SHP77 (cell line): Measurements from ENCODE around the gene BRD3OS.
"Not testable (repeated sequence)": the region's sequence is repeated elsewhere in the genome, so short reads cannot be mapped to it uniquely, and the experiment has no call there.

Experiments
- DNase-seq, 2 experiments: peaks; one replicate each; lab custom pipeline; 2025; lab: John Stamatoyannopoulos, UW

BRD3OS gene

DNA sequence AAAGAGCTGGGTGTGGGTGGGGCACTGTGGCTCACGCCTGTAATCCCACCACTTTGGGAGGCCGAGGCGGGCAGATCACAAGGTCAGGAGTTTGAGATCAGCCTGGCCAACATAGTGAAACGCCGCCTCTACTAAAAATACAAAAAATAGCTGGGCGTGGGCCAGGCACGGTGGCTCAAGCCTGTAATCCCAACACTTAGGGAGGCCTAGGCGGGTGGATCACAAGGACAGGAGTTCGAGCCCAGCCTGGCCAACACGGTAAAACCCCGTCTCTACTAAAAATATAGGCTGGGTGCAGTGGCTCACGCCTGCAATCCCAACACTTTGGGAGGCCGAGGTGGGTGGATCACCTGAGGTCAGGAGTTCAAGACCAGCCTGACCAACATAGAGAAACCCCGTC lies 36.5 kb upstream of the BRD3OS start:
- not testable (repeated sequence) for DNase-seq

DNA sequence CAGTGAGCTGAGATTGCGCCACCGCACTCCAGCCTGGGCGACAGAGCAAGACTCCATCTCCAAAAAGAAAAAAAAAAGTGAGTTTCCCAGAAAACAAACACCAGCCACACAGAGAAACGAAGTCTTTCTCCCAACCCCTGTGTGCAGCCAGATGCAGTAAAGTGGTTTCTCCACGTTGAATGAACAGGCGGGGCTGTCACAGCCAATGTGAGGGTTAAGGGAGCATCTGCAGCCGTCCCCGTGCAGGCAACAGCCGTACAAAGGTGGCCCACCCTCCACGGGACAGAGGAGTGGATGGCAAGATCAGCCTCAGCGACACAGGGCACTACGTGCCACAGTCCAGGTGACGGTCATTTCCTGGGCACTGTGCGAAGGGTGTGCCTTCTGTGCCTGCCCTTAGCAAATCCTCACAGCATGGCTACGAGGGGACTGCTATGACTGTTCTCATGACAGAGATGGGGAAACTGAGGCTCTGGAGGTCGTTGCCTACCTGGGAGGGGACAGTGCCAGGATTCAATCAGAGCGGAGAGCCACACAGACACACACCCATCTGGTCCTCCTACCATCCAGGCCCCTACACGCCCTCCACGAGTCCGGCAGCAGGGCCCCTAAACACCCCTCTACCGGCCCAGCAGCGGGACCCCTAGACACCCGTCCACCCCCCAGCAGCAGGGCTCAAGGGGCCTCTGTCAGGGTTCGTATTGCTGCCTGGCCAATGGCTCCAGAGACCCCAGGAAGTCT lies 35.5 kb upstream of the BRD3OS start:
- no peak for DNase-seq

DNA sequence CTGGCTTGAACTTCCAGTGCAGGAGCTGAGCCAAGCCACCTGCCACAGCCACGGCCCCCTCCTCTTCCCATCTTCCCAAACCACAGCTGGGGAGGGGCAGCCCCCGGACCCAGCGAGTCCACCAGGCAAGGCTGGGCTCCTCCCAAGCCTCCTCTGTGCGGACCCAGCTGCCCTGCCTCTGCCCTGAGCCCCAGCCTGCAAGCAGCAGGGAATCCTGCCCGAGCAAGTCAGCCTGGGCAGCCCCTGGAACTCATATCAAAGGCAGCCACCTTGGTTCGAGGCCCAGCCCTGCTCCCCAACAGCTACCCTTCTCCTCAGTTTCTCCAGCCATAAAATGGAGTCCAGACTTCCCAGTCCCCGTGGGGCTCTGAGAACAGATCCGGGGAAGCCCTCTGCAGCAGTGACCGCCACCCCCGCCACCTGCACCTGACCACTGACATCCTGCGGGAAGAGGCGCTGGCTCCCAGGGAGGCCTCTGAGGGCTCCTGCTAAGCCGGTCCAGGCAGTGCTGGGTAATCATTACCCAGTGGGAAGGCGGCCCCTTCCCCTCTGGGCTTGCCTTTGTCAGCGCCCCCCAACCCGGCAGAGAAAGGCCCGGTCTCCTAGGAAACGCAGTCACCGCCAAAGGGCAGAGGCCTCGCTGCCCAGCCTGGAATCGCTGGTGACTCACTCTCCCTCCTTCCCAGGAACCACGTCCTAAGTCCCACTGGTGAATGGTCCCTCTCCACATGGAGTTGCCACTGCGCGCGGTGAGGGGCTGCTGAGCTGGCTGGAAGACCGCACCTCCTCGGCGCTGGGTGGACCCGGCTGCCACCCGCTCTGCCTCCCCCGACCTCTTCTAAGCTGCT lies 34.7 kb upstream of the BRD3OS start:
- peak in 1 of 2 experiments; percentile 17 for DNase-seq

DNA sequence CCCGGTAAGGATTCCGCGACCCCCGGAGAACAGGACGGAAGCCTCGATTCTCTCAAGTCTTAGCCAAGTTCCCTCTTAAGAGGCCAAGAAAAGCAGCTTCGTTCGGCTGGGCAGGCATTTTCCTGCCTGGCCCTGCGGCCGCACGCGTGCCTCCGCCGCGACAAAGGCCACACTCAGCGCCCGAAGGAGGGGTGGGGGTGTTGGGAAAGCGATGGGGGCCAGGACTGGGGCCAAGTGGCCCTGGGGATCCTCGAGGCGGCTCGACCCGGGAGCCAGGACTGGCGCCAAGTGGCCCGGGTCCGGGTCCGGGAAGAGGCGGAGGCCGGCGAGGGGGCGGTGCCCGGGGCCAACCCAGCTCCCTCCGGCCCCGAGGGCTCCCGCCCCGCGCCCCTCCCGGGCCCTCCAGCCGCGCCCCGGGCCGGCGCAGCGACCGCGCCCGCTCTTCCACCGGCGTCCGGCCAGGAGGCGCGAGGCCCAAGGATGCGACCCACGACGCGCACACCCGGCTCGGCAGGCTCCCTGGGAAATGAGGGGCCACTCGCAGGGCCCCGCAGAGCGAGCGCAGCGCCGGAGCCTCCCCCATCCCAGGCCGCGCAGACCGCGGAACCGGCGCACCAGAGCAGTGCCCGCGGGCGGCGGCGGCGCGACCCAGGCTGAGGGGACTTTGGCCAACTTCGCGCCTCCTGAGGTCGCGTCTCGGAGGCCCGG lies 33.9 kb upstream of the BRD3OS start:
- DNase-seq = no peak

DNA sequence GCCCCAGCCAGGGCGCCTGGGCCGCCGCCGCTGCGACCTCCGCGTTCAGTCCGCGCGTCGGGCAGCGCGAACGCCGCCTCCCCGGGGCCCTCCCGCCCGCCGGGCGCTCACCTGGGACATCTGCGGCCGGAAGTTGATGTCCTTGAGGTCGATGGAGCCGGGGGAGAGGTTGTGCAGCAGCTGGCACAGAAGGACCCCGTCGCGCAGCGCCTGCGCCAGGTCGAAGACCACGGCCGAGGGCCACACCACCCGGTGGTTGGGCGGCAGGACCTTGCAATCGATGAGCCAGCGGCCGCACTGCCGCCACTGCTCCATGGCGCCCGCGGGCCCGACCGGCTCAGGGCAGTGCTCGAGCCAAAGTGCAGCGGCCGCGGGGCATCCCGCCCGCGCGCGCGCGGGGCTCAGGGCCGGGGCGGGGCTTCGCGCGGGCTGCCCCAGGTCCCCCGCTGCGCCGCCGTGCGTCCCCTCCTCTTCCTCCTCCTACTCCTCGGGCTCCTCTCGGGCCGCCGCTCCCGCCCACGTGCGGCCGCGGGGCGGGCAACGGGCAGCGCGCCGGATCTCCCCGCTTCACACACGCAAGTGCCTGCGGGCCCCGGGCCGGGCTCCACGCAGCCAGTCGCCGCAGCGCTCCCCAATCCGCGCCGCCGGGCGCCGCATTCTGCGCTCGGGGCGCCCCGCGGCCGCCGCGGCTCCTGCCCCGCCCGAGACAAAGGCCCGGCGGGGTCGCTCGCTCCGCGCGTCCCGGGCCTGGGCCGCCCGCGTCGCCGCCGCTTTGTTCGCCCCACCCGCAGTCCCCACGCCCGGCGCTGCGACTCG lies 33.1 kb upstream of the BRD3OS start, which contains the start of gene VAV2:
VAV2 (minus strand) TSS at position 361 of the 816 bp plus-strand sequence; CDS start at position 315, 46 bp downstream.
- peak in 1 of 2 experiments; percentile 47 for DNase-seq

DNA sequence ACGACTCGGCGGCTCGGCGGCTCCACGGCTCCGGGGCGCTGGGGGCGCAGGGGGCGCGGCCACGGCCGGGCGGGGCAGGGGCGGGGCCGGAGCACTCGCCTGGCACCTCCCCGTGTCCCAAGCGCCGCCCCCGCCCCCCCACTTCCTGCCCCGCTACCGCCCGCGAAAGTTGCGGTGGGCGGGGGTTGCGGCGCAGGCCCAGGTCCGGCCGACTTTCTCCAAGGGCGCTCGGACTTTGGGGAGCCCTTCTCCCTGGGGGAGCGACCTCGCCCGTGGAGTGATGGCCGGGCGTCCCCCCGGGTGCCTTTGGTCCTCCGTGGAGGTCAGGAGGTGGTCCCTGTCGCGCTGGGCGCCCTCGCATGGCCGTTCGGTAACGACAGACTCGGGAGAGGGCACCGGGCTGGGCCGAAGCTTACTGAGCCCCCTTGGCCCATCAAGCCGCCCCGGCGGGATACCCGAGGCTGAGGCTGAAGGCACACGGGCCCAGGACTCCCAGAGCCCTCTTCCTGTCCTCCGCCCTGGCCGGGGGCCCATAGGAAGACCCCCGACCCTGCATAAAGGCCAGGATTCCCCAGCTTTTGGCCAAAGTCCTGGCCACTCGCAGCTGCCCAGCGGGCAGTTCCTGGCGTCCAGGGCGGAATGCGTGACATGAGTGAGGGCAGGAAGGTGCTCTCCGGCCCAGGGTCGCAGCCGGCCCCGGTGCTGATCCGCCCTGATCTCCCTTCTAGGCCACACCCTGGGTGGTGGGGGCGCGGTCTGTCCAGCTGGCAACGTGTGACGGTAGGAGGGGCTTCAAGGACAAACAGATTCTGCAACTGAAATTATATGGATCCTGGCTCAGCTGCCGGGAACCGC lies 32.3 kb upstream of the BRD3OS start:
- peak; percentile 51 to 81 for DNase-seq

DNA sequence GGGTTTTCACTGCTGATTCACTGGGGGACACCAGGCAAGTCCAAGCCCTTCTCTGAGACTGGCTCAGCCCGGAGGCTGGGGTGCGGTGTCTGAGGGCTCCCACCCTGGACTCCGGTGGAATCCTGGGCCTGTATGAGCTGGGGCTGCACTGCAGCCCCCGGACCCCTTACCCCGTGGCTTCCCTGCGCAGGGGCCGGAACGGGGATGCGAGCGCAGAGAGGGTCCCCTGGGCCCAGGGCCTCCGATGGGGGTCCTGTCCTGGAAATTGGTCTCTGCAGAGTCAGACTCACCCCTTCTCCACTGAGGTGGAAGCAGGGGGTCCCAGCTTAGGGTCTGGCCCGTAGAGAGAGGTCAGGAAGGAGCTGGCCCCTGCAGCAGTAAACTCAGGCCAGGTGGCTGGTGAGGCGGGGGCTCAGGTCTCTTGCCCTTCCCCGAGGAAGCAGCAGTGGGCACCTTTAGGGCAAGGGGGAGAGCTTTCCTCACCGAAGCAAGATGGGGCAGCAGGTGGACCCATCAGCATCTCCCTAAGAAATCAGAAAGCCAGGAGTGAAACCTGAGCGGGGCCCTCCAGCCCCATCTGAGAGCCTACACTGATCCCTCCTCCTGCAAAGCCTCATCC lies 31.5 kb upstream of the BRD3OS start:
- no peak for DNase-seq

DNA sequence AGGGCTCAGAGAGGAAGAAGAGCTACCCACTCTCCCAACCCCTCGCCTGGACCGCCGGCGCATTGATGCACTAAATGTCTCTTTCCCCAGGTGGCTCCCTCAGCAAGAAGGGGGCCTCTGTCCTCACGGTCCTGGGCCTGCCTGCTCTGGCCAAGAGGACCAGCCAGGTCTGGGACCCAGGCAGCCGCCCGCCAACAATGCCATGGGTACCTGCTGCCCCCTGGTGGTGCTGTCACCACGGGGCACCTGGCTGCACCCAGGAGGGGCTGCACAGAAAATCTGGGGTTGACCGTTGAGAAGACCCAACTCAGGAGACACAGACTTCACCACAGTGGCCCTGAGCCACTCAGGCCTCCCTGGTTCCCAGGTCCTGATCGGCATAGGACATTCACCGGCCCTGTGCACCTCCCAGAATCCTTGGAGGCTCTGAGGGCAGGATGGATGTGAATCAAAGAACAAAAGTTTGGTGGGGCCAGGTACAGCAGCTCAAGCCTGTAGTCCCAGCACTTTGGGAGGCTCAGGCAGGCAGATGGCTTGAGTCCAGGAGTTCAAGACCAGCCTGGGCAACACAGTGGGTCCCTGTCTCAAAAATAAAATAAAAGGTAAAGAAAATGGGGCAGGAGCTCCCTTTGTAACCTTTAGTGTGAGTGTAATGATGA lies 30.8 kb upstream of the BRD3OS start:
- DNase-seq = peak; percentile 48 to 58

DNA sequence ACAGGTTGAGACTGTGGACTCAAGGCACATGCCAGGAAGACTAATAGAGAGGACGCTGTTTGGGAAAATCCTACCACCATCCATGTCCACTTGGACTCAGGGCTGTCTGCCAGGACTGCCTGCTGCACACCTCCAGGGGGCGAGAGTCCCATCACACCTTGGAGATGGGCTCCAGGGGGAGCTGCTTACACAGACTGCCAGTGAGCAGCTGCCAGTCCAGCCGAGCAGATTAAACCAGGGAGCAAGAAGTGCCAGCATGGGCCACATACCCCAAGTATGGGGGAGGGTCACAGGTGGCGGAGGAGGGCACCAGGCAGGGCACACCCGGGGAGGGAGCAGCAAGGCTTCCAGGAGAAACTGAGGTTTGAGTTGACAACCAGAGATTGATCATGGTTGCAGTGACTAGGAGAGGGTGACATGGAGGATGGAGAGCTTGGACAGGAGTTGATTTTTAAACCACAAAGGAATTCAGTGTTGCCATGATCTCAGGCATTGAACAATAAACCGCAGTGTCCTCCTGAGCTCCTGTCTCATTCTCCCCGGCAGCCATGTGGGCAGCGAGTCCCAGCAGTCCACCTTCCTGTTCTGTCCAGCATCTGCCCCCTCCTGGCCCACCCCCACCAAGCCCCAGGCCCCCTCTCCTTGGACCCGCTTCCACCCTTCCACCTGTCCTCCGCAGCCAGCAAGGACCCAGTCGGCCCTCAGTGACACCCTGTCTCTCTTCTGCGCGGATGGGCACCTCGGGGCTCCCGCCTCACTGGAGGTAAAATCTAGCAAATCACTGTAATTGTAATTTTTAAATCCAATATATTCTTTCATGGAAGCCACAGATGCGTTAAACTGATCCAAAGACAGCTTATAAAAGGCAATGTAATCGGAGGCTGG lies 30.0 kb upstream of the BRD3OS start:
- peak; percentile 23 to 65 for DNase-seq

DNA sequence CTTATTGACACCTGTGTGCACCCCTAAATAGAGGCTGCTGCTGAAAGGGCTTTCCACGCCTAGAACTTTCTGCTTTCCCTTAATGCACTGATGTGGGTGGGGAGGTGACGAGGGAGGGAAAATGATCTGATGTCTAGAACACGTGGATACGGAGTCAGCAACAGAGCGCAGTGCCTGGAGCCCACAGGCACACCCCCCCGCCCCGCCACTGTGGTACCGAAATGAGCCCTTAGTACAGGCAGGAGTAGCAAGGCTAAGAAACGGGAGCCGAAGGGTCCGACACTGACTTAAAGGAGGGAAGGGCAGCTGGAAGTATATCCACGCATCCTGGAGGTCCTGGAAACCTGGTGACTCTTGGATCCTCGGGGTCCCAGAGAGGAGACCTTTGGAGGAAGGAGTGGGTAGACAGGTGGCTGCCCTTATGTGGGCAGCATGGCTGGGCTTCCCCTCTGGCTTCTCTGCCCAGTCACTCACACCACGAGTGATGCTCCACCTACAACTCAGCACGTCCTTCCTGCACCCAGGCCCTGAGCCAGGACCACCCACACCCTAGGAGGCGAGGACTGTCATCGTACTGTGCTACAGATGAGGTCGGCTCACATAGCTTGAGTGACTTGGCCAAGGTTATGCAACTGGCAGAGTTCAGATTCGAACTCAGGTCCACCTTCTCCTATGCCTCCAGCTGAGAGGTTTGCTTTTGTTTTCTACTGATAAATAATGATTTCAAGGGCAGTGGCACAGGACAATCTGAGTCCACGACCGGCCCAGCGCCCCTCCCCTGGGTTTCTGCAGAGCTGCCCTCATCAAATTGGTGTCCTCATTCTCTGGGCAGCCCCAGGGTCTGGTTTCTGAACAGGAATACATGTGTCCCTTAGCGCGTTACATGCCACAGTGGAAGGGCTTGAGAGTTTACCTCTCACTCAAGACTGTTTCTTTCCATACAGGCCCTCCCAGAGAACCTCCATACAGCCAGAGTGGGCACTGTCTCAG lies 28.5 kb upstream of the BRD3OS start:
- no peak for DNase-seq

DNA sequence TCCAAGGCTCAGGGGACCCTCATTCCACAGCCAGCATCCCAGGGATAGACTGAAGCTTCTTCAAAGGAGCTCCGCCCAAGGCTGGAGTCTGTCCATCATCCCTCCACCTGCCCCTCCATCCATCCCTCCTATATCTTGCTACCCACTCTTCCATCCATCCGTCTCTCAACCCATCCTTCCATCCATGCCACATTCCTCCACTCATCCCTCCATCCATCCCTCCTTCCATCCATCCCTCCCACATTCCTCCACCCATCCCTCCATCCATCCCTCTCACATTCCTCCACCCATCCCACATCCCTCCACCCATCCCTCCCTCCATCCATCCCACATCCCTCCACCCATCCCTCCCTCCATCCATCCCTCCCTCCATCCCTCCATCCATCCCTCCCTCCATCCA lies 27.7 kb upstream of the BRD3OS start:
- DNase-seq = no peak

DNA sequence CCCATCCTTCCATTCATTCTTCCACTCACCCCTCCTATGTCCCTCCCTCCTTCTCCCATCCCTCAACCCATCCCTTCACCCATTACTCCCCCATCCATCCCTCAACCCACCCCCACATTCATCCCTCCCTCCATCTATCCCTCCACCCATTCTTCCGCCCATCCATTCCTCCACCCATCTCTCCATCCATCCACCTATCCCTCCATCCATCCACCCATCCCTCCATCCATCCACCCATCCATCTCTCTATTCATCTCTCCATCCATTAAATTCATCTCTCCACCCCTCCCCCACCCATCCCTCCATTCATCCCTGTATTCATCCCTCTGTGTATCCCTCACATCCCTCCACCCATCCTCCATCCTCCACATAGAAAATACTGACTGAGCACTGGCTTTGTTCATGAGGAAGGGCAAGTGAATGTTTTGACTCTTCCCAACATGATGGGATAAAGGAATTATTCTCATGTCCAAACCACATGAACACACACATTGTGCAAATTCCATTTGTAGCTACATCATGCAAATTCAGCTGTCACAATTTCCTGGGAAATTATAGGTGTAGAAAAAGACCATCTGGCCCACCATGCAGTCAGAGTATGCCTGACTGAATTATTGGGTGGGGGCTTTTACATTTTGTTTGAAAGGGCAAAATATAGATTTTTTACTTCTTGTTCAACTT lies 26.2 kb upstream of the BRD3OS start:
- no peak for DNase-seq

DNA sequence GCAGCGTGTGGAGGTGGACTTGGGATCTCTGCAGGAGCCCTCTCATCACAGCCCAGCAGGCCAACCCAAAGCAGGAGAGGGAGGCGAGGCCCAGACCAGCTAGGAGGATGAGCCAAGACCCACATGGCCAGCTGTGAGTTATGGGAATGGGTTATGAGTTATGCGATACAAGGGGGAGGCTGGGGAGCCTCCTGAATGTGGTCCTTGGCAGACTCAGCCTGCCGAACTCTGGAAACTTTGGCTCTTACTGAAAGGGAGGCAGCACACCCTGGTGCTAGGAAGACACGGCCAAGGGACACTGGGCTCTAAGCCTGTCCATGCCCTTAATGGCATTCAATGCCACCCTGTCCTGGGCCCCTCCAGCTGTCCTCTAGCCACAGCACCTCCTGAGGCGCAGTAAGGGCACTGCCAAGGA lies 25.4 kb upstream of the BRD3OS start:
- no peak for DNase-seq

DNA sequence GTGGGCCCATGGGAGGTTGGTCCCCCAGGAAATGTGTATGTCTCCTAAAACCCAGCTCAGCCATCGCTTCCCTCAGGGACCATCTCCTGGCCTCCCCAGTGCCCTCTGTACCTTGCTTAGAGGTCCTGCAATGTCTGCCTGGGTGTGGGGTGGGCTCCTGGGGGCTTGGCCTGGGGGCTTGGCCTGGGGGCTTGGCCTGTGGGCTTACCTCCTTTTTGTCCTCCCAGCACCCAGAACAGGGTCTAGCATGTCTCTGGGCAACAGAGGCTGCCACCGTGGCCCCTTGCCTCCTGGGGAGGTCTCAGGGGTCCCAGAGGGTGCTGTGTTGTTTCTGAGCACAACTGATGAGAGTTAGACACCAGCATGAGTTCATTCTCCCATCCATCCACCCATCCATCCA lies 22.5 kb upstream of the BRD3OS start:
- DNase-seq = no peak

DNA sequence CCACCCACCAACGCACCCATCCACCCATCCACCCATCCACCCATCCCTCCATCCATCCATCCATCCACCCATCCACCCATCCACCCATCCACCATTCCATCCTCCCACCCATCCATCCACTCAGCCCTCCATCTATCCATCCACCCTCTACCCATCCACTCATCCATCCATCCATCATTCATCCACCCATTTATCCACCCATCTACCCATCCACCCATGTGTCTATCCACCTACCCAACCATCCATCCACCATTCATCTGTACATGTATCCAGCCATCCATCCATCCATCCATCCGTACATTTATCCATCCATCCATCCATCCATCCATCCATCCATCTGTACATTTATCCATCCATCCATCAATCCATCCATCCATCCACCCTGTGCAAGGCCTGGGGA lies 22.0 kb upstream of the BRD3OS start:
- DNase-seq = no peak

DNA sequence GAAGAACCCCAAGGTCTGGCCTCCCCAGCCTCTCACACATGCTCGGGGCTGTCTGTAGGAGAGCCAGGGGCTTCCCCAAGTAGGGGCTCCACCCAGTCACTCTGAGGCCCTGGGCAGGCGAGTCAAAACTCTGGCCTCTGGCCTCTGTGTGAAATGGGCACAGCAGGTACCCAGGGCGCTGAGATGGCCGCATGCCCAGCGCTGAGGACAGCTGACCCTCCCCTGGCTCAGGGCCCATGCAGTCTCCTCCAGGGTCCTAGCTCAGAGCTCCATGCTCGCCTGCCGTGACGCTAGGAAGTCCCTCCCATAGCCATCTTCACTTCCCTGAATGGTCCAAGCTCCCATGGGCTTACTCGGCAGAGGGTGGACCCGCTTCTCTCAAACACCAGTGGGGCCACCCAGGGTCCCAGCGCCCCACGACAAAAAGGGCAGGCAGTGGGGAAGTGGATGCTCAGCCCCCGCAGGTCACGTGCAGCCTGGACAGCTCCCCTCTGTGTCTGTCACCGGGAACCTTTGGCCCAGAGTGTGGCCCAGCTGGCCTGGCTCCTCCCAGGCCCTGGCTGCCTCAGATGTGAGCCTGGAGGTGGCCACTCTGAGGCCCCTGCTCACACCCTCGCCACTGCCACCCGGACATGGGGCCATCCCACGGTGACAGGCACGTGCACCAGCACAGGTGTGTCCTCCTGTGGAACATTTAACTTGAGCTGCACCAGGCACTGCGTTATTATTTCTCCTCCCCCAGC lies 21.0 kb upstream of the BRD3OS start:
- DNase-seq = no peak
